SK-N-SH treated with all-trans-retinoic acid at 6 μM for 48 hours (cell line): ENCODE measurements around the gene APOL3.

Experiments
- BACH2 ChIP-seq: fragments of 250-450 bp; sonication (Bioruptor Pico); IDR thresholded peaks from 2 replicates; pipeline ENCODE4 v1.9.0; 2021; ENCODE audit warnings: mild to moderate bottlenecking, borderline replicate concordance
- ISL1 ChIP-seq: fragments of 250-450 bp; sonication (Bioruptor Pico); IDR thresholded peaks from 2 replicates; pipeline ENCODE4 v2.1.2; 2022; ENCODE audit warnings: mild to moderate bottlenecking, moderate library complexity
- ZNF70 ChIP-seq: fragments of 450-650 bp; formaldehyde crosslinking; IDR thresholded peaks from 2 replicates; pipeline ENCODE4 v1.5.0; 2020; ENCODE audit warnings: mild to moderate bottlenecking, moderate library complexity

- TF ChIP-seq ZNF70 (no peak), ISL1 (CRISPR knock-in tag) (no peak), BACH2 (CRISPR knock-in tag) (no peak)
These were observed 58.8 kb downstream of the APOL3 start for GRCh38 chr22:36101756-36102155.
